ENCODE results near the gene PCBP3.

PCBP3 gene

GRCh38 chr21:45929449-45929848 is 285.9 kb downstream of the PCBP3 start:
- no peak overlapping the region for H3K4me3 ChIP-seq (replicated peaks in 1 of 2; ENCODE audit: low read depth in 2 of 2, low read length in 2 of 2)
- no peak for DNase-seq (ENCODE audit: low read depth in 2 of 2)
- no peak for TF ChIP-seq CTCF (IDR thresholded peaks at IDR 0.05; ENCODE audit: low read depth, low read length)

- no peak for TF ChIP-seq CTCF (IDR thresholded peaks at IDR 0.05; ENCODE audit: low read depth, low read length)
- no peak for DNase-seq (ENCODE audit: low read depth in 2 of 2)
- H3K4me3 ChIP-seq (replicated peaks in 1 of 2; ENCODE audit: low read depth in 2 of 2, low read length in 2 of 2) = no peak overlapping the region
Measured at GRCh38 chr21:45930231-45930760, 286.8 kb downstream of the PCBP3 start.

GRCh38 chr21:45930792-45931191 is 287.3 kb downstream of the PCBP3 start:
- TF ChIP-seq CTCF (IDR thresholded peaks at IDR 0.05; ENCODE audit: low read depth, low read length) = no peak
- no peak for DNase-seq (ENCODE audit: low read depth in 2 of 2)
- no peak overlapping the region for H3K4me3 ChIP-seq (replicated peaks in 1 of 2; ENCODE audit: low read depth in 2 of 2, low read length in 2 of 2)

- no peak overlapping the region for H3K4me3 ChIP-seq (replicated peaks in 1 of 2; ENCODE audit: low read depth in 2 of 2, low read length in 2 of 2)
- TF ChIP-seq CTCF (IDR thresholded peaks at IDR 0.05; ENCODE audit: low read depth, low read length) = no peak
- DNase-seq (ENCODE audit: low read depth in 2 of 2) = no peak
Measured at GRCh38 chr21:45931397-45931969, 288.0 kb downstream of the PCBP3 start.

- DNase-seq (ENCODE audit: low read depth in 2 of 2) = no peak
- H3K4me3 ChIP-seq (replicated peaks in 1 of 2; ENCODE audit: low read depth in 2 of 2, low read length in 2 of 2) = no peak overlapping the region
- no peak for TF ChIP-seq CTCF (IDR thresholded peaks at IDR 0.05; ENCODE audit: low read depth, low read length)
Measured at GRCh38 chr21:45932922-45933502, 289.5 kb downstream of the PCBP3 start.

- no peak for DNase-seq (ENCODE audit: low read depth in 2 of 2)
- no peak overlapping the region for H3K4me3 ChIP-seq (replicated peaks in 1 of 2; ENCODE audit: low read depth in 2 of 2, low read length in 2 of 2)
- TF ChIP-seq CTCF (IDR thresholded peaks at IDR 0.05; ENCODE audit: low read depth, low read length) = no peak
Measured at GRCh38 chr21:45934085-45934484, 290.6 kb downstream of the PCBP3 start.

Measured in cardiac fibroblast (primary cell).